GM12872 (cell line): ENCODE measurements around the gene PPP1R3A.

Experiments used
- CTCF ChIP-seq: IDR thresholded peaks from 3 replicates; pipeline ENCODE4 v1.5.1; 2011; ENCODE audit warnings: low read depth, mild to moderate bottlenecking, low read length, moderate library complexity; ENCODE audit not compliant: insufficient read depth

PPP1R3A gene

GRCh38 chr7:113835367-113835766 is 83.4 kb downstream of the PPP1R3A start:
- no peak for TF ChIP-seq CTCF

DNA sequence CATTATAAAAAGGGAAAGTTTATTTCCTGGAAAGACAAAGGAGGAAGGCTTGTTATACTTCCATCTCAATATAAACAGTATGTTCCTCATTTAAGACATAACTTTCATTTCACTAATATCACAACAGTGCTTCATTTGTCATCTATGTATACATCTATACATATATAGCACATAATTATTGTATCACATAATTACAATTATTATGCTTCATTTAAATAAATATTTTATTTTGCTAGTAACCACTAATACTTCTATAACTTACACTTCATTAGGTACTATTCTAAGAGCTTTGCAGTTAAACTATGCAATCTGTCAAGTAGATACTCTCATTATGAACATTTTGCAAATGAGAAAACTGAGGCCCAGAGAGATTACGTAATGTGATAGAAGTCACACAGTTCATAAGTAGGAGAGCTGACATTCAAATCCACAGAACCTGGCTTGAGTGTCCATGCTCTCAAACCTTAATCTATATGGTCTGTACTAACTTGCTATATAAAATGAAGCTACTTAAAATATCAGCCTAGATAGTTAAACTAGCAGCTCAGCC is 86.5 kb downstream of the PPP1R3A start:
- no peak for TF ChIP-seq CTCF

- no peak for TF ChIP-seq CTCF
Measured at GRCh38 chr7:113831556-113831955, 87.3 kb downstream of the PPP1R3A start.

DNA sequence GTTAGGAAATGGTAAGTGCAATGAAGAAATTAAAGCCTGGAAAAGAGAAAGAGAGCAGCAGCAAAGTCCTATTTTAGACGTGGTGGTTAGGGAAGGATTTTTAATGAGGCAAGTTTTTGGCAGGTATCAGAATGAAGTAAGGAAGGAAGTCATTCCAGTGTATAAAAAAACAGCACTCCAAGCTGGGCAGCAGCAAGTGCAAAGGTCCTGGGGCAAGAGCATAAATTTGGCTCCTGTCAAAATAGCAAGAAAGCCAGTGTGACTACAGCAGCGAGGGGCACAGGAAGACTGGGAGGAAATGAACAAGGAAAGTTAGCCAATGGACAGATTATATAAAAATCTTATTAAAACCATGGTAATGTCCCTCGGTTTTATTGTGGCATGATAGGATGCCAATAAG is 90.2 kb downstream of the PPP1R3A start:
- TF ChIP-seq CTCF, result no peak
